Upper lobe of left lung (tissue), 6 donors: ENCODE results near the gene CFAP221. TPM values are rescaled to one million over a fixed set of nuclear protein-coding genes. Genes with fewer than 3 reads are reported as not detected.

Experiments used
- ATAC-seq, 2 donors: fragments of 200-7000 bp; cut with Tn5 transposase; one replicate each; pipeline ENCODE4 v1.9.1; 2022; ENCODE audit warnings: mild to moderate bottlenecking in 2 of 2, moderate library complexity in 2 of 2; ENCODE audit not compliant: low FRiP score in 2 of 2
- DNase-seq, 2 donors: peaks; one replicate each; pipeline ENCODE4 v3.0.0-alpha.2; 2019 to 2020
- H3K27ac ChIP-seq, 4 donors: fragments of 200-600 bp; sonication (generic); one replicate each; pipeline ENCODE4 v1.5.1; 2016 to 2019
- H3K27me3 ChIP-seq, 4 donors: fragments of 200-600 bp; sonication (generic); one replicate each; pipeline ENCODE4 v1.5.1; 2017 to 2019
- H3K36me3 ChIP-seq, 4 donors: fragments of 200-600 bp; sonication (generic); one replicate each; pipeline ENCODE4 v1.5.1; 2016 to 2019
- H3K4me1 ChIP-seq, 4 donors: fragments of 200-600 bp; sonication (generic); one replicate each; pipeline ENCODE4 v1.5.1; 2018 to 2019
- H3K4me3 ChIP-seq, 4 donors: fragments of 200-600 bp; sonication (generic); one replicate each; pipeline ENCODE4 v1.5.1; 2017 to 2019; ENCODE audit warnings: mild to moderate bottlenecking in 2 of 4, moderate library complexity in 1 of 4
- H3K9me3 ChIP-seq, 4 donors: fragments of 200-600 bp; sonication (generic); one replicate each; pipeline ENCODE4 v1.5.1; 2018 to 2019
- EP300 ChIP-seq, 4 donors: sonication (generic); formaldehyde crosslinking; IDR thresholded peaks; one replicate each; pipeline ENCODE4 v1.5.1; 2017; ENCODE audit warnings: antibody characterized with exemption in 4 of 4, control low read depth in 2 of 4
- POLR2A ChIP-seq, 4 donors: fragments of 450-650 bp; IDR thresholded peaks; one replicate each; pipeline ENCODE4 v1.5.1; 2016 to 2017; ENCODE audit warnings: antibody characterized with exemption in 4 of 4, mild to moderate bottlenecking in 2 of 4
- POLR2AphosphoS5 ChIP-seq, 2 donors: sonication (generic); formaldehyde crosslinking; IDR thresholded peaks; one replicate each; pipeline ENCODE4 v1.5.1; 2017; ENCODE audit warnings: antibody characterized with exemption in 2 of 2
- WGBS, 2 donors: methylation state at CpG; one replicate each; pipeline ENCODE4 v1.1.5; 2017 to 2018; 5-methylcytosine and 5-hydroxymethylcytosine counted together
- total RNA-seq, 6 donors: library from RNA; depleted of rRNA in 4 of 6; stranded (reverse); fragments of >200 nt in 4 of 6; gene quantifications; one replicate each; pipeline versions ENCODE4 v1.1.0 to v1.2.1, GENCODE V29; 2016 to 2021
- TF ChIP-seq, protein P1 (sequence below), 6 experiments: fragments of 450-650 bp in 4 of 6; fragments of 200-600 bp in 2 of 6; sonication (generic) in 2 of 6; IDR thresholded peaks; one replicate each; pipeline ENCODE4 v1.5.1; 2016 to 2019; ENCODE audit warnings: antibody characterized with exemption in 6 of 6
- donor health status: DM: no; HTN: no; CAD: no; lungs with moderate emphysema.
- donor health status: DM: no; HTN: yes; CAD: no; lungs with severe emphysema.

CFAP221 gene
- total RNA-seq, 6 donors from 2014 or later, result 13.9 to 67.5 (median 30.9) TPM

DNA sequence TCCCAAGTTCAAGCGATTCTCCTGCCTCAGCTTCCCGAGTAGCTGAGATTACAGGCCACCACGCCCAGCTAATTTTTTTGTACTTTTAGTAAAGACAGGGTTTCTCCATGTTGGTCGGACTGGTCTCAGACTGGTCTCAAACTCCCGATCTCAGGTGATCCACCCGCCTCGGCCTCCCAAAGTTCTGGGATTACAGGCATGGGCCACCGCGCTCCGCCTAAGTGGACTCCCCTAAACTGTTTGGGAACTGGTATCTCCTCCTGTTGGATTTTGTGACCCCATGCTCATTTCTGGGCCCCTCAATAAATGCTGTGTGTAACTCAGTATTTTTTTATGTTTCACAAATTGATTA lies 25.2 kb upstream of the CFAP221 start:
- Histone ChIP-seq H3K27ac (no peak overlapping the region), H3K27me3 (peaks cover 0 to 4% (median under 1%) of the 10 kb centered on the region in 4 donors), H3K36me3 (no peaks in the 10 kb centered on the region), H3K4me3 (no peak overlapping the region), H3K4me1 (peaks cover 0 to 6% (median 0%) of the 10 kb centered on the region in 4 donors), H3K9me3 (no peaks in the 10 kb centered on the region)
- no peak for ATAC-seq
- WGBS, 2 donors, result 92 to 96% methylated on average over 10 of the region's 10 CpGs
- no peak for TF ChIP-seq POLR2A (IDR thresholded peaks at IDR 0.05)
- TF ChIP-seq, protein P1, sequence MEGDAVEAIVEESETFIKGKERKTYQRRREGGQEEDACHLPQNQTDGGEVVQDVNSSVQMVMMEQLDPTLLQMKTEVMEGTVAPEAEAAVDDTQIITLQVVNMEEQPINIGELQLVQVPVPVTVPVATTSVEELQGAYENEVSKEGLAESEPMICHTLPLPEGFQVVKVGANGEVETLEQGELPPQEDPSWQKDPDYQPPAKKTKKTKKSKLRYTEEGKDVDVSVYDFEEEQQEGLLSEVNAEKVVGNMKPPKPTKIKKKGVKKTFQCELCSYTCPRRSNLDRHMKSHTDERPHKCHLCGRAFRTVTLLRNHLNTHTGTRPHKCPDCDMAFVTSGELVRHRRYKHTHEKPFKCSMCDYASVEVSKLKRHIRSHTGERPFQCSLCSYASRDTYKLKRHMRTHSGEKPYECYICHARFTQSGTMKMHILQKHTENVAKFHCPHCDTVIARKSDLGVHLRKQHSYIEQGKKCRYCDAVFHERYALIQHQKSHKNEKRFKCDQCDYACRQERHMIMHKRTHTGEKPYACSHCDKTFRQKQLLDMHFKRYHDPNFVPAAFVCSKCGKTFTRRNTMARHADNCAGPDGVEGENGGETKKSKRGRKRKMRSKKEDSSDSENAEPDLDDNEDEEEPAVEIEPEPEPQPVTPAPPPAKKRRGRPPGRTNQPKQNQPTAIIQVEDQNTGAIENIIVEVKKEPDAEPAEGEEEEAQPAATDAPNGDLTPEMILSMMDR (IDR thresholded peaks at IDR 0.05), result no peak
- TF ChIP-seq POLR2AphosphoS5 (IDR thresholded peaks at IDR 0.05), result no peak
- no peak for TF ChIP-seq EP300 (IDR thresholded peaks at IDR 0.05)
- no peak for DNase-seq

DNA sequence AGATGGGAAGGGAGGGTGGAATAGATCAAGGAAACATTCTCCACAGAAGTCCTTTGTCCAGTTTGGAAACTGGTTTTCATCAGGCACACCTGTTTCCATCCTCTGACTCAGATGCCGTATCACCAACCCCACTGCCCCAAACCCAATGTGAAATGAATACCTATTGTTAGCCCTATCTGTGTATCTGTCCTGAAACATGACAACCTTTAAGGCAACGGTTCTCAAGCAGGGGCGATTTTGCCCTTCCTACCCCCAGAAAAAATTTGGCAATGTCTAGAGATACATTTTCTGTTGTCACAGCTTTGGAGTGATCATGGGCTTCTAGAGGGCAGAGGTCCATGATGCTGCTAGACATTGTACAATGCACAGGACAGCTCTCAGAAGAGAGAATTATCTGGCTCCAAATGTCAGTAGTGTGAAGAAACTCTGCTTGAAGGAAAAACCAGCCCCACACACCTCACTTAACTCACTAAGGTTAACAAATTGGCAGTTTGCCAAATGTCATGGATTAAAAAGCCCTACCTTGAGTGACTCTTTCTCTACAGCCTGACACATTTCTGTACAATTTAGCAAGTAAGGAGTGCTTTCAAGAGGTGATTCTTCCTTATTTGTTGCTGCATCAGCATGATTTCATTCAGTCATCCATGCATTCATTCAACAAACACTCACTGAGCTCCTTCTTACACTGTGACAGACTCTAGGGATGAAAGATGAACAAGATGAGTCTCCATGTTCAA lies 23.4 kb upstream of the CFAP221 start:
- 79 to 93% methylated on average over 3 of the region's 3 CpGs for WGBS, 2 donors
- peaks cover 0 to 5% (median 1%) of the 10 kb centered on the region in 4 donors for H3K27me3 ChIP-seq
- H3K4me3 ChIP-seq, result no peak overlapping the region
- ATAC-seq, result no peak
- no peaks in the 10 kb centered on the region for H3K36me3 ChIP-seq
- TF ChIP-seq, protein P1 (IDR thresholded peaks at IDR 0.05), result no peak
- TF ChIP-seq EP300 (IDR thresholded peaks at IDR 0.05), result no peak
- TF ChIP-seq POLR2AphosphoS5 (IDR thresholded peaks at IDR 0.05), result no peak
- no peak for TF ChIP-seq POLR2A (IDR thresholded peaks at IDR 0.05)
- H3K4me1 ChIP-seq, result peaks cover 0 to 16% (median 3%) of the 10 kb centered on the region in 4 donors
- no peak for DNase-seq
- no peaks in the 10 kb centered on the region for H3K9me3 ChIP-seq
- H3K27ac ChIP-seq, result no peak overlapping the region

DNA sequence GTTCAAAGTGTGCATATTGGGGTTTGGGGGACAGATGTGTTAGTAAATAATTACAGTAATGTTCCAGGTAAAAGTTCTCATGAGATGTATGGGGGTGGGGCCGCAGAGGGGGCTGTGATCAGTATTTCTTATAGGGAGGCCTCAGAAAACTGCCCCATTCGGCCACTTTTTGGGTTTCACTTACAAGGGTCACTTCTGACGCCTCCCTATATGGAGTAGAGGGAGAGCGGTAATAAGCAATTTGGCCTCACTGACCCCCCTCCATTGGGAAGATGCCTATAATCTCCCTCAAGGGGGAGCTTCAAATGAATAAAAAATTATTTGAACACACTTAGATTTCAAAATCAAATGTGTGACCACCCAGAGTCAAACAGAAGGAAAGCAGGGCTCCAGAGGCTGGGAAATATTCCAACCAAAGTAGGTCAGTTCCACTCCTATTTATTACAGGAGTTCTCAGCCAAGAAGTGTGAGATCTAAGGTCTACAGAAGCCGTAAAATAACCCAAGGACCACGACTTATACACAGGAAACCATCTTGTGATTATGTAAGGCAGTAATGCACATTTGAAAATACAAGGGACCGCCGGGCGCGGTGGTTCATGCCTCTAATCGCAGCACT lies 22.7 kb upstream of the CFAP221 start:
- no peak for TF ChIP-seq EP300 (IDR thresholded peaks at IDR 0.05)
- TF ChIP-seq POLR2A (IDR thresholded peaks at IDR 0.05), result no peak
- TF ChIP-seq, protein P1 (IDR thresholded peaks at IDR 0.05), result no peak
- no peak for TF ChIP-seq POLR2AphosphoS5 (IDR thresholded peaks at IDR 0.05)
- H3K27ac ChIP-seq, result no peak overlapping the region
- no peak overlapping the region for H3K4me3 ChIP-seq
- no peaks in the 10 kb centered on the region for H3K36me3 ChIP-seq
- WGBS, 2 donors, result 80 to 85% methylated on average over 11 of the region's 11 CpGs
- ATAC-seq, result no peak
- H3K9me3 ChIP-seq, result no peaks in the 10 kb centered on the region
- peaks cover 0 to 21% (median 4%) of the 10 kb centered on the region in 4 donors for H3K4me1 ChIP-seq
- peak in 1 of 2 donors; percentile 20 for DNase-seq
- H3K27me3 ChIP-seq, result peaks cover 0 to 5% (median 1%) of the 10 kb centered on the region in 4 donors

DNA sequence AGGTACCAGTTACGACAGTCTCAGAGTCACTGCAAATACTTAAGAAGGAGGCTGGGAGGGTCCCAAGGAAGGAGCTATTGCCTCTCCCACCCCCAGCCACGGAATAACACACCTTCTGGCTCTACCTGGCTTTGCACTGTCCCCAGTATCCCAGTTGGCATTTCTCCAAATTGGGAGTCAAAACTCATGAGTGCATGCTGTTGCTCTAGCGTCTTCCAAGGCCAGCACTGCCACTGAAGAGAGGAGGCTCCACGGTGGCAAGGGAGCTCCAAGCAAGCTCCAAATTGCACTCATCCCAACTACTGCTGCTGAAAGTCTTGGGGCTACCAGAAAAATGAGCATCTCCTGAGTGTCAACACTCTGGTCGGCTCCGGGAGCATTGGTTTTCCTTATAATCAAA lies 21.6 kb upstream of the CFAP221 start:
- Histone ChIP-seq H3K27me3 (peaks cover 0 to 5% (median 1%) of the 10 kb centered on the region in 4 donors), H3K4me3 (peak overlapping the region in 3 of 4 donors; percentile 47 to 49 (median 47)), H3K4me1 (peaks cover 0 to 21% (median 4%) of the 10 kb centered on the region in 4 donors), H3K27ac (peak overlapping the region in 1 of 4 donors; percentile 81), H3K36me3 (no peaks in the 10 kb centered on the region), H3K9me3 (no peaks in the 10 kb centered on the region)
- 46% methylated on average over 4 to 6 of the region's 6 CpGs for WGBS, 2 donors
- TF ChIP-seq POLR2A (IDR thresholded peaks at IDR 0.05) (peak in 1 of 4 donors; percentile 46), POLR2AphosphoS5 (IDR thresholded peaks at IDR 0.05) (no peak), EP300 (IDR thresholded peaks at IDR 0.05) (no peak)
- TF ChIP-seq, protein P1 (IDR thresholded peaks at IDR 0.05), result no peak
- no peak for ATAC-seq
- DNase-seq, result no peak
